ENCODE results near the gene ATG4B.

GRCh38 chr2:241607162-241607885 is 30.2 kb upstream of the ATG4B start:
- no peak for TF ChIP-seq CTCF (IDR thresholded peaks at IDR 0.05)
- TF ChIP-seq POLR2A (IDR thresholded peaks at IDR 0.05) = no peak
- TF ChIP-seq EP300 (IDR thresholded peaks at IDR 0.05) = no peak
